LNCAP (cell line): ENCODE data around the gene ZNF79.

ENCODE experiments used
- TF ChIP-seq, protein P1 (sequence below): fragments of 450-650 bp; IDR thresholded peaks from 2 replicates; pipeline ENCODE4 v1.5.1; 2017; ENCODE audit warnings: mild to moderate bottlenecking

Gene ZNF79

GRCh38 chr9:127437497-127438264 lies 13.5 kb downstream of the ZNF79 start:
- TF ChIP-seq, protein P1, sequence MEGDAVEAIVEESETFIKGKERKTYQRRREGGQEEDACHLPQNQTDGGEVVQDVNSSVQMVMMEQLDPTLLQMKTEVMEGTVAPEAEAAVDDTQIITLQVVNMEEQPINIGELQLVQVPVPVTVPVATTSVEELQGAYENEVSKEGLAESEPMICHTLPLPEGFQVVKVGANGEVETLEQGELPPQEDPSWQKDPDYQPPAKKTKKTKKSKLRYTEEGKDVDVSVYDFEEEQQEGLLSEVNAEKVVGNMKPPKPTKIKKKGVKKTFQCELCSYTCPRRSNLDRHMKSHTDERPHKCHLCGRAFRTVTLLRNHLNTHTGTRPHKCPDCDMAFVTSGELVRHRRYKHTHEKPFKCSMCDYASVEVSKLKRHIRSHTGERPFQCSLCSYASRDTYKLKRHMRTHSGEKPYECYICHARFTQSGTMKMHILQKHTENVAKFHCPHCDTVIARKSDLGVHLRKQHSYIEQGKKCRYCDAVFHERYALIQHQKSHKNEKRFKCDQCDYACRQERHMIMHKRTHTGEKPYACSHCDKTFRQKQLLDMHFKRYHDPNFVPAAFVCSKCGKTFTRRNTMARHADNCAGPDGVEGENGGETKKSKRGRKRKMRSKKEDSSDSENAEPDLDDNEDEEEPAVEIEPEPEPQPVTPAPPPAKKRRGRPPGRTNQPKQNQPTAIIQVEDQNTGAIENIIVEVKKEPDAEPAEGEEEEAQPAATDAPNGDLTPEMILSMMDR, result no peak

DNA sequence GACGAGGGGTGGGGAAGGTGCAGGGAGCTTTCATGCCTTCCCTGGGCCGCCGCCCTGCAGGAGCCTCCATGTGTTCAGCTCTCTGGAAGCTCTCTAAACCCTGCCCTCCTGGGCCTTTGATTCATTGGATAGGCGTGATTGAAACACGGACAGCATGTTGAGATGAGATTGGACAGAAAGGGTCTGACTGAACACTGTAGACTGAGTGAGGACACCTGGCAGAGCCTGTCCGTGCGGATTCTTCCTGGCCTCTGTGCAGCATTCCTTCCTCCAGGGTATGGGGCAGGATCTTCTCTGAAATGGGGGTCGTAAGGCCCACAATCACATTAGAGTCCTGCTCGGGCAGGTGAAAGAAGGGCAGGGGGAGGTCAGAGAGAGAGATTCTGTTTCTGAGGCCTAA lies 14.2 kb downstream of the ZNF79 start:
- TF ChIP-seq, protein P1, result no peak

GRCh38 chr9:127444283-127444920 lies 20.2 kb downstream of the ZNF79 start:
- TF ChIP-seq, protein P1, result no peak

DNA sequence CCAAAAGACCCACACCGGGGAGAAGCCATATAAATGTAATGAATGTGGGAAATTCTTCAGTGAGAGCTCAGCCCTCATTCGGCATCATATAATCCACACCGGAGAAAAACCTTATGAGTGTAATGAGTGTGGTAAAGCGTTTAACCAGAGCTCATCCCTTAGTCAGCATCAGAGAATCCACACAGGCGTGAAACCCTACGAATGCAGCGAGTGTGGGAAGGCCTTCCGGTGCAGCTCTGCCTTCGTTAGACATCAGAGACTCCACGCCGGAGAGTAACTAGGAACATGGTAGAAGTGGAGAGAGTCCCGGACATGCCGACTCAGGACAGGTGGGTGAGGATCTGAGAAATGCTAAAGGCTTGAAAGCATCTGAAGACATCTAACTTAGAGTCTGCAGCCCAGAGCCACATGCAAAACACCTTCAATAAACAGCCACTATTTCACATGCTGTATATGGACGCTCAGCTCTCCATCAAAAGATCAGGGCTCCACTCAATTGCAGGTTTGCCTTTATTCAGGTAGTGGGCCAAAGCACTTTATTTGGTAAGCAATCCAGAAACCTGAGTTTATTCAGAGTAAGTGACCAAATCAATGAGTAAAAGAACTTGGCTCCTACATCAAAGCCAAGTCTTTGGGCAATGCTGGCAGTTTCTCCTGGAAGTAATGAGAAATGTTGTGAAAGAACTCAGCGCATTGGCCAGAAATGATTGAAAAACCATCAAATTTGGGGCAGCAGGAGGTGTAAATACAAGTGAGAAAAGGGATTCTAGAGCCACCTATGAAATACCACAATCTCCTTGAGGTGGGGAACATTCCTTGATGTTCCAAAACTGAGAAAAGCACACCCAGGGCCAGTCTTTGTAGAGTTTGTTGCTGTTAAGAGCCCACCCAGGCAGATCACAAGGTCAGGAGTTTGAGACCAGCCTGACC lies 21.0 kb downstream of the ZNF79 start:
- TF ChIP-seq, protein P1, result no peak

GRCh38 chr9:127445851-127446712 lies 21.9 kb downstream of the ZNF79 start:
- TF ChIP-seq, protein P1, result no peak

DNA sequence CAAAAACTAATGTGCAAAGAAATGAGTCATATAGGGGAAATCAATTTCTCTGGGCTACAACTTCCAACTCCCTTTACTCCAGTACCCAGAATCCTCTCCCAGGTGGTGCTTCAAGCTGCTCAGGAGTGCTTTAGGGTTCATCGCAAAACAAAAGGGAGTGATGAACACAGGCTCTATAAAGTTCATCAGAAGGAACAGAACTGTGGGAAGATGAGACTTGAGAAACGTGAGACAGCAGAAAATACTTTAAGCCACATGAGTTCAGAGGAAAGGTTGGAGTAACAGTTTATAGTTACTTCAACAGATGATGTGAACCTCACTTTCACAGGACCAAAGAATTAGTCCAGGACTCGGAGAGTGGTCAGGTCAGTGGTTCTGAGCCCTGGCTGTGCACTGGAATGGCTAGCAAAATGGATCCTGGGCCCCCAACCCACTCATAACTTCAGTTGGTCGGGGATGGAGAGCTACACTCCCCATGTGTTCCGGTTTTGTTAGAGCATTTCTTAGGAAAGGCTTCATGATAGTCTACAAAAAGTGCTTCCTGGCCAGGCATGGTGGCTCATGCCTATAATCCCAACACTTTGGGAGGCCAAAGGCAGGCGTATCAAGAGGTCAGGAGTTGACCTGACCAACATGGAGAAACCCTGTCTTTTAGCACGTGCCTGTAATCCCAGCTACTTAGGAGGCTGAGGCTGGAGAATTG lies 22.7 kb downstream of the ZNF79 start:
- TF ChIP-seq, protein P1, result no peak
